Brain microvascular endothelial cell (primary cell): Measurements from ENCODE around the gene BLID.

Source experiments
- DNase-seq: peaks from one replicate; pipeline ENCODE4 v3.0.0-alpha.2; 2020
- H3K27ac ChIP-seq: fragments of 250-450 bp; sonication (Bioruptor Pico); 2 replicates; pipeline ENCODE4 v1.5.1; 2020; ENCODE audit warnings: mild to moderate bottlenecking, moderate library complexity
- H3K27me3 ChIP-seq: fragments of 250-450 bp; sonication (Bioruptor Pico); replicated peaks from 2 replicates; pipeline ENCODE4 v1.5.1; 2020; ENCODE audit warnings: mild to moderate bottlenecking
- H3K36me3 ChIP-seq: fragments of 250-450 bp; sonication (Bioruptor Pico); replicated peaks from 2 replicates; pipeline ENCODE4 v1.5.1; 2020; ENCODE audit warnings: mild to moderate bottlenecking
- H3K4me3 ChIP-seq: 2 replicates; pipeline ENCODE4 v1.5.1; 2011; ENCODE audit warnings: low read depth, mild to moderate bottlenecking, control low read depth, low read length, moderate library complexity
- in situ Hi-C: cut with HindIII; loops from 2 replicates; pipeline ENCODE4 v1.10.0; 2017; ENCODE audit warnings: low sequenced_read_pairs, low pct_ligation_motif_present
- TF ChIP-seq, protein P1 (sequence below): IDR thresholded peaks from 2 replicates; pipeline ENCODE4 v1.5.1; 2011; ENCODE audit warnings: low read depth, mild to moderate bottlenecking, moderate library complexity, low read length, control low read depth, inconsistent platforms; ENCODE audit errors: missing control alignments

The BLID gene

DNA sequence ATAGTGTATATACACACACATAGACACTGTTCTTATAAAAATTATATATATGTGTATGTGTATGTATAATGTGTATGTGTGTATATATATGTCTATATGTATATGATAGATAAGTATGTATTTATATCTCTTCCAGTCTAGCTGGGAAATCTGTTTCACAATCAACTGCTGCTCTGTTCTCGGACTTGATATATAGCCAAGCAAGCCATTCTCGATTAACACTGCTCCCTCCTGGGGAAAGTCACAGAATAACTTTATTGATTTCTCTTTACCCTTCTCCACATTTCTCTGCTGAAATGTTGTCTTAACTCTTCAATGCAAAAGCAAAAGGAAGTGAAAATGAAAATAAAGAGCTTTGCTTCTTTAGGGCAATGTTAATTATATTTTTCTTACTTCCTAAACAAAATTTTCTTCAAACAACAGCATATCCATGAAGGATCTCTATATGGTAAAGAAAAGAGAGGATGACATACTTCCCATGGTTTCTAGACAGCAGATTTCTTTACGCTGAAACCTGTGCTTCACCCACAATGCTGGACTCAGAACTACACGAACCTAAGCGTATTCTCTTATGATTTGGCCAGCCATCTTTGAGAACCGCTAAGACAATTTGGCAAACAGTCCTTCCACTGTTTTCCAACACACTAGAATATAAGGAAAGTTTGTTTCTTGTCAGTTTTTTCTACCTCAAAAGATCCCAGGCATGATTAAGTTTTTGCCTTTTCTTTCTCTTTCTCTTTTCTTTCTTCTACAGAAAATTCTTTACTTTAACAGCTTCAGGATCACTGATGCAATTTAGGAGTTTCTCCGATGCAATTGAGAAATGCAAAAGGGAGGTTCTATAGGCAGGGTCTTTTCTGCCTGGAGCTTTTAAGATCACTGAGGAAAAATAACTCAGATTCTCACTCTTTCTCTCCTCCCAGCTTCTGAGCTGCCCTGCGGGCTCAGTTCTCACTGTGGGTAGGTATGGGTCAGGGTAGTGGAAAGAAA, 1.9 kb downstream of the BLID start:
- in situ Hi-C loops, result no loop called here
- no peaks in the 10 kb centered on the region for H3K27me3 ChIP-seq

DNA sequence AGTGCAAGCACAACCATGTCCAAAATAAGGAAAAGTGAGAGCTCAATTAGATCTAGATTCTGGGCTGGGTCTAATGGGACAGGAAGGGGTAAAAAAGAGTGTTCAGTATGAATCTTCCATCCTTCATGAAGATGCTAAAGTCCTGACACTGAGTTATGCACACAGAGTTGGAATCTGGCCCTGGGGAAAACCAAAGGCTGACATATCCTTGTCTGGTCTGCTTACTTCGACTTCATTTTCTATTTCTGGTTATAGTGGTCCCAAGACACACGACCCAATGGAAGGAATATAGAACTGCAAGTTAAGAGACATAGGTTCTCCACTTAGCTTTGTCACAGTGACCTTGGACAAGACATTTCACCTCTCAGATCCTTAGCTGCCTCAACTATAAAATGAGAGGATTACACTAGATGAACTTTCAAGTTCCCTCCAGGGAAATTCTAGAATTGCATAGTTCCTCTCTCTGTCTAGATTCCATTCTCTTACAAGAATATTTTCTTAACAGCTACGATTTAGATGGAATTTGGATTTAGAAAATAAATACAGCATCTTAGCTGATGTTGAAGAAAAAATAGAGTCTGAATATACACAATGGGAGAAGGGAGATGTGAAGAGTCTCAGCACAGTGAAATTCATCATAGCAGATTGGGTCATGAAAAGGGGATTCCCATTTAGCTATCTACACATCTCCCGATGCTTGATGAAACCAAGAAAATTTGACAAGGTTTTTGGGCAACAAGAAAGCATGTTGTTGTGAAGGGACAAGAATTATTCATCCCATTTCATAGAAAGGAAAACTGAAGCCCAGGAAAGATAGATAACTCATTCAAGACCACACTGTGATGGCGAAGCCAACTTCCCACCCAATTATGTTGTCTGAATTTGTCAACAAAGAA, 3.3 kb downstream of the BLID start:
- no peak overlapping the region for H3K4me3 ChIP-seq
- peaks cover 76% of the 10 kb centered on the region for H3K36me3 ChIP-seq
- H3K27ac ChIP-seq, result peak overlapping the region; percentile 45
- TF ChIP-seq, protein P1, sequence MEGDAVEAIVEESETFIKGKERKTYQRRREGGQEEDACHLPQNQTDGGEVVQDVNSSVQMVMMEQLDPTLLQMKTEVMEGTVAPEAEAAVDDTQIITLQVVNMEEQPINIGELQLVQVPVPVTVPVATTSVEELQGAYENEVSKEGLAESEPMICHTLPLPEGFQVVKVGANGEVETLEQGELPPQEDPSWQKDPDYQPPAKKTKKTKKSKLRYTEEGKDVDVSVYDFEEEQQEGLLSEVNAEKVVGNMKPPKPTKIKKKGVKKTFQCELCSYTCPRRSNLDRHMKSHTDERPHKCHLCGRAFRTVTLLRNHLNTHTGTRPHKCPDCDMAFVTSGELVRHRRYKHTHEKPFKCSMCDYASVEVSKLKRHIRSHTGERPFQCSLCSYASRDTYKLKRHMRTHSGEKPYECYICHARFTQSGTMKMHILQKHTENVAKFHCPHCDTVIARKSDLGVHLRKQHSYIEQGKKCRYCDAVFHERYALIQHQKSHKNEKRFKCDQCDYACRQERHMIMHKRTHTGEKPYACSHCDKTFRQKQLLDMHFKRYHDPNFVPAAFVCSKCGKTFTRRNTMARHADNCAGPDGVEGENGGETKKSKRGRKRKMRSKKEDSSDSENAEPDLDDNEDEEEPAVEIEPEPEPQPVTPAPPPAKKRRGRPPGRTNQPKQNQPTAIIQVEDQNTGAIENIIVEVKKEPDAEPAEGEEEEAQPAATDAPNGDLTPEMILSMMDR, result no peak
- no peak for DNase-seq
- in situ Hi-C loops, result no loop called here
- H3K27me3 ChIP-seq, result no peaks in the 10 kb centered on the region

More for the DNA sequence above, 1.9 kb downstream of the BLID start:
- Histone ChIP-seq H3K36me3 (peaks cover 79% of the 10 kb centered on the region), H3K4me3 (no peak overlapping the region), H3K27ac (peak overlapping the region; percentile 10)
- DNase-seq, result no peak
- TF ChIP-seq, protein P1, result no peak

DNA sequence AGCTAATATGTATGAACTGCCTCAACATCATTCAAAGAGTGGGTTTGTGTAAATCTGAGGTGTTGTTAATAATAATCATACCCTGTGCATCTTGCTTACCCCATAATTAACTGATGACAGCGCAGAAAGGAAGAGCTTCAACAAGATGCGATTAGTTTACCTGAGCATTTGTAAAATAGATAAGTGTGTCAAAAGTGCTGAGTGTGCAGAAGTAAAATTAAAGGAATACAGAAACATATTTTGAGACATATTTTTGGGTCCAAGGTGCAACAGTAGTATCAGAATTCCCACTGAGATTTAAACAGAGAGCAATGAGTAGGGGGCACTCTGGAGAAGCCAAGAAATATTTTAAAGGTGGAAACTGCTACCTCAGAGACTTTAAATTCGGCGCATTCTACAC, 6.1 kb downstream of the BLID start:
- TF ChIP-seq, protein P1, result no peak
- in situ Hi-C loops, result no loop called here
- Histone ChIP-seq H3K4me3 (no peak overlapping the region), H3K27me3 (no peaks in the 10 kb centered on the region), H3K36me3 (peaks cover 77% of the 10 kb centered on the region), H3K27ac (no peak overlapping the region)
- DNase-seq, result no peak

DNA sequence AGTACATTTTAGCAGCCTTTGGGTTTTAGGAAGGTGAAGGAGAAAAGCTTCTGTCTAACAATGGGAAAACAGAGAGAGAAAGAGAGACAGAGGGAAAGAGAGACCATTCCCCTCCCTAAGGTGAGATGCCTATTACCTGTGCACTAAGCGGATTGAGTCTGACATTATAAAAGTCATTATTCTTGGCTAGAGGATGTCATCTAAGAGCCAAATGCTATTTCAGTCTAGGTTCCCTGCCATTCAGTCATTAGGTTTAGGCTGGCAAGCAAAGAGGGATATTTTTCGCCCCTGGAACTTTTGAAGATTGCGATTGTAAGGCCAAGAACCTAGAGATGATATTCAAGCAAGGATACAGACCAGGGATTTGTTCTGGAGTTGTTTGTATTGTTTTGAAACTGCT, 7.2 kb downstream of the BLID start:
- DNase-seq, result no peak
- peaks cover 75% of the 10 kb centered on the region for H3K36me3 ChIP-seq
- in situ Hi-C loops, result no loop called here
- TF ChIP-seq, protein P1, result no peak
- H3K27ac ChIP-seq, result no peak overlapping the region
- H3K27me3 ChIP-seq, result no peaks in the 10 kb centered on the region
- no peak overlapping the region for H3K4me3 ChIP-seq

DNA sequence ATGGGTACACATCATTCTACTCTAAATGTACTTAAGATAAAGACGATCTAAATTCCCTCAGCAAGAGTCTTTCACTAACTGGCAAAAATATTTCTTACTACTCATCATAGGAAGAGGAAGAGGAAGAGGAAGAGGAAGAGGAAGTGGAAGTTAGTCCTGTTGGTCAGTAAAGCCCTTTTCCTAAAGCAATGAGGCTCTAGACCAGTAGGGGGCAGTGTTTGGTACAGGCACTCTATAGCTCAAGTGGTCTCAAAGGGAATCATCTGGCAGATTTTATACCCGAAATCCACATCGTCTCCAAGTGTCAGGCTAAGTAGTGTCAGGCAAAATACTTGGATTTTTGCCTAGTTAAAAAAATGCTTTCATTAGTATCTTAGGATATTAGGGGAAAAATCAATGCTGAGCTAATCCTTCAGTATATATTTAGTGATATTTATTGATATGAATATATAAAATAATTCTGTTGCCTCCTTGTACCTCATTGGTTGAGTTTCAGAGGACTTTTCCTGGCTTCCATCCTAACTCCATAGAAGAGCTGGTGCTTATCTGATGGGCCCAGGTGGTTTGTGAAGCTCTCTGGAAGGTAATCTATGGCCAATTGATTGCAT, 7.7 kb downstream of the BLID start:
- Histone ChIP-seq H3K27ac (no peak overlapping the region), H3K4me3 (no peak overlapping the region), H3K36me3 (peaks cover 75% of the 10 kb centered on the region), H3K27me3 (no peaks in the 10 kb centered on the region)
- DNase-seq, result peak; percentile 67
- TF ChIP-seq, protein P1, result peak; percentile 88
- in situ Hi-C loops, result no loop called here
